Chondrocyte (in vitro differentiated cells): ENCODE results near the gene DACH1. TPM values are rescaled to one million over a fixed set of nuclear protein-coding genes. Genes with fewer than 3 reads are reported as not detected.

Experiments
- DNase-seq: peaks from one replicate; pipeline ENCODE4 v3.0.0; 2021; ENCODE audit warnings: mixed read lengths, low spot score
- H3K27ac Mint-ChIP-seq: one replicate; pipeline ENCODE4 v1.8.0; 2021; ENCODE audit warnings: mild to moderate bottlenecking, moderate library complexity, mixed read lengths; ENCODE audit not compliant: unreplicated experiment
- H3K27me3 Mint-ChIP-seq: 2 replicates; pipeline ENCODE4 v1.8.0; 2021; ENCODE audit warnings: low read depth, mixed read lengths
- H3K36me3 Mint-ChIP-seq: 2 replicates; pipeline ENCODE4 v1.8.0; 2021; ENCODE audit warnings: low read depth, mixed read lengths
- H3K4me1 Mint-ChIP-seq: 2 replicates; pipeline ENCODE4 v1.8.0; 2021; ENCODE audit warnings: low read depth, mild to moderate bottlenecking, mixed read lengths
- H3K4me3 Mint-ChIP-seq: one replicate; pipeline ENCODE4 v1.8.0; 2021; ENCODE audit warnings: mild to moderate bottlenecking, moderate library complexity, mixed read lengths; ENCODE audit not compliant: unreplicated experiment
- H3K9me3 Mint-ChIP-seq: 2 replicates; pipeline ENCODE4 v1.8.0; 2021; ENCODE audit warnings: low read depth, mixed read lengths
- CTCF ChIP-seq: fragments of 200-600 bp; sonication (generic); IDR thresholded peaks from 2 replicates; pipeline ENCODE4 v1.5.0; 2021; ENCODE audit warnings: antibody characterized with exemption, mild to moderate bottlenecking, moderate library complexity
- total RNA-seq: library from RNA; stranded (reverse); gene quantifications from 3 replicates; pipeline ENCODE4 v1.2.1, GENCODE V29; 2021

Gene DACH1
- total RNA-seq, 1 donor from 2014 or later: 0.72 TPM

GRCh38 chr13:71461892-71462291 lies 405.1 kb downstream of the DACH1 start:
- H3K36me3 Mint-ChIP-seq: no peaks in the 10 kb centered on the region

GRCh38 chr13:71460211-71460610 lies 406.8 kb downstream of the DACH1 start:
- Mint-ChIP-seq H3K27ac (no peak overlapping the region), H3K9me3 (no peaks in the 10 kb centered on the region), H3K4me1 (no peaks in the 10 kb centered on the region), H3K4me3 (no peak overlapping the region), H3K27me3 (no peaks in the 10 kb centered on the region), H3K36me3 (no peaks in the 10 kb centered on the region)
- DNase-seq: no peak
- no peak for TF ChIP-seq CTCF

More at GRCh38 chr13:71461892-71462291, 405.1 kb downstream of the DACH1 start:
- H3K27me3 Mint-ChIP-seq: no peaks in the 10 kb centered on the region
- H3K4me3 Mint-ChIP-seq: no peak overlapping the region
- TF ChIP-seq CTCF: no peak
- no peaks in the 10 kb centered on the region for H3K4me1 Mint-ChIP-seq
- no peaks in the 10 kb centered on the region for H3K9me3 Mint-ChIP-seq
- no peak overlapping the region for H3K27ac Mint-ChIP-seq
- DNase-seq: no peak

- no peaks in the 10 kb centered on the region for H3K4me1 Mint-ChIP-seq
- H3K9me3 Mint-ChIP-seq: no peaks in the 10 kb centered on the region
- no peaks in the 10 kb centered on the region for H3K36me3 Mint-ChIP-seq
- H3K27ac Mint-ChIP-seq: no peak overlapping the region
- DNase-seq: no peak
- TF ChIP-seq CTCF: no peak
- H3K4me3 Mint-ChIP-seq: no peak overlapping the region
- H3K27me3 Mint-ChIP-seq: no peaks in the 10 kb centered on the region
Observed at GRCh38 chr13:71459708-71460107, 407.3 kb downstream of the DACH1 start.

GRCh38 chr13:71457645-71458044 lies 409.4 kb downstream of the DACH1 start:
- no peaks in the 10 kb centered on the region for H3K4me1 Mint-ChIP-seq
- no peaks in the 10 kb centered on the region for H3K27me3 Mint-ChIP-seq
- DNase-seq: no peak
- TF ChIP-seq CTCF: no peak
- no peak overlapping the region for H3K4me3 Mint-ChIP-seq
- H3K27ac Mint-ChIP-seq: no peak overlapping the region
- no peaks in the 10 kb centered on the region for H3K9me3 Mint-ChIP-seq
- H3K36me3 Mint-ChIP-seq: no peaks in the 10 kb centered on the region

GRCh38 chr13:71456136-71456535 lies 410.9 kb downstream of the DACH1 start:
- no peak for TF ChIP-seq CTCF
- no peak overlapping the region for H3K4me3 Mint-ChIP-seq
- H3K36me3 Mint-ChIP-seq: no peaks in the 10 kb centered on the region
- no peaks in the 10 kb centered on the region for H3K9me3 Mint-ChIP-seq
- DNase-seq: no peak
- H3K27me3 Mint-ChIP-seq: no peaks in the 10 kb centered on the region
- no peaks in the 10 kb centered on the region for H3K4me1 Mint-ChIP-seq
- no peak overlapping the region for H3K27ac Mint-ChIP-seq
